GM13976 (cell line): ENCODE results near the gene RAD51B.

Experiments used
- DNase-seq: peaks from one replicate; pipeline ENCODE4 v3.0.0; 2012; ENCODE audit warnings: low spot score
- in situ Hi-C: fragments of 300-500 bp; cut with MboI; formaldehyde crosslinking; loops from one replicate; pipeline ENCODE4 v1.12.0; 2022; ENCODE audit warnings: low sequenced_read_pairs, mixed read lengths, inconsistent platforms; ENCODE audit not compliant: unreplicated experiment
- TF ChIP-seq, protein P1 (sequence below): IDR thresholded peaks from 2 replicates; pipeline ENCODE4 v1.5.1; 2012; ENCODE audit warnings: borderline replicate concordance, mild to moderate bottlenecking; ENCODE audit not compliant: insufficient read depth; ENCODE audit errors: extremely low read depth, missing control alignments, control extremely low read depth

The RAD51B gene

DNA sequence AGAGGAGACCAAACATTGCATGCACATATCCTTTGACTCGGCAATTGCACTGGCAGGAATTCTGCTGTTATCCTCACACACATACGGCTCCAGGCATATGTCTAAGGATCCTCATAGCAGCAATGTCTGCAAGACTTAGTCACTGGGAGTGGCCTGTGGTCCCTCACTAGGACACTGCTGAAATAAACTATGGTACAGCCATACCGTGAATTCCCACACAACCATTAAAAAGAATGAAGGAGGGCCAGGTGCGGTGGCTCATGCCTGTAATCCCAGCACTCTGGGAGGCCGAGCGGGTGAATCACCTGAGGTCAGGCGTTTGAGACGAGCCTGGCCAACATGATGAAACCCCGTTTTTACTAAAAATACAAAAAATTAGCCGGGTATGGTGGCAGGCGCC lies 868.2 kb downstream of the RAD51B start:
- DNase-seq, result no peak
- in situ Hi-C loops, result no loop called here
- TF ChIP-seq, protein P1, sequence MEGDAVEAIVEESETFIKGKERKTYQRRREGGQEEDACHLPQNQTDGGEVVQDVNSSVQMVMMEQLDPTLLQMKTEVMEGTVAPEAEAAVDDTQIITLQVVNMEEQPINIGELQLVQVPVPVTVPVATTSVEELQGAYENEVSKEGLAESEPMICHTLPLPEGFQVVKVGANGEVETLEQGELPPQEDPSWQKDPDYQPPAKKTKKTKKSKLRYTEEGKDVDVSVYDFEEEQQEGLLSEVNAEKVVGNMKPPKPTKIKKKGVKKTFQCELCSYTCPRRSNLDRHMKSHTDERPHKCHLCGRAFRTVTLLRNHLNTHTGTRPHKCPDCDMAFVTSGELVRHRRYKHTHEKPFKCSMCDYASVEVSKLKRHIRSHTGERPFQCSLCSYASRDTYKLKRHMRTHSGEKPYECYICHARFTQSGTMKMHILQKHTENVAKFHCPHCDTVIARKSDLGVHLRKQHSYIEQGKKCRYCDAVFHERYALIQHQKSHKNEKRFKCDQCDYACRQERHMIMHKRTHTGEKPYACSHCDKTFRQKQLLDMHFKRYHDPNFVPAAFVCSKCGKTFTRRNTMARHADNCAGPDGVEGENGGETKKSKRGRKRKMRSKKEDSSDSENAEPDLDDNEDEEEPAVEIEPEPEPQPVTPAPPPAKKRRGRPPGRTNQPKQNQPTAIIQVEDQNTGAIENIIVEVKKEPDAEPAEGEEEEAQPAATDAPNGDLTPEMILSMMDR, result no peak

DNA sequence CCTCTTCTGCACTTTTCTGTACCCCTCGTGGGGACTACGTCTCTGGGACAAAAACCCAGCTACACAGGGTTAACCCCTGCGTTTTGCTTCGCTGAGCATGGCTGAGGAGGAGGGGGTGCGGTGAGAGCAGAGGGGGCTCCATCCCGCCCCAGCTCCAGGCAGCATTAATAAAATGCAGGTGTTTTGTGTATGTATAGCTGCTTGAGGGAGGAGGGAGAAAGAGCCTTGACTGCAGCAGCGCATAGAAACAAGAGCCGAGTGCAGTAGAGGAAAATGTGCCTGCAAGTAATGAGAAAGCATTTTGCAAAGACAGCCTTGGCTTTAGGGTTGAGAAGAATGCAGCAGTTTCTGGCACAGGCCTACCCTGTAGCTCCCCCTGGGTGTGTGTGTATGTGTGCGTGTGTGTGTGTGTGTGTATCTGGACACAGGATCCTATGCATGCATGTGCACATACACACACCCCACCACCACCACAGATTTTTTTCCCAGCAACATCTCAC lies 869.3 kb downstream of the RAD51B start:
- in situ Hi-C loops, result no loop called here
- TF ChIP-seq, protein P1, result no peak
- no peak for DNase-seq

DNA sequence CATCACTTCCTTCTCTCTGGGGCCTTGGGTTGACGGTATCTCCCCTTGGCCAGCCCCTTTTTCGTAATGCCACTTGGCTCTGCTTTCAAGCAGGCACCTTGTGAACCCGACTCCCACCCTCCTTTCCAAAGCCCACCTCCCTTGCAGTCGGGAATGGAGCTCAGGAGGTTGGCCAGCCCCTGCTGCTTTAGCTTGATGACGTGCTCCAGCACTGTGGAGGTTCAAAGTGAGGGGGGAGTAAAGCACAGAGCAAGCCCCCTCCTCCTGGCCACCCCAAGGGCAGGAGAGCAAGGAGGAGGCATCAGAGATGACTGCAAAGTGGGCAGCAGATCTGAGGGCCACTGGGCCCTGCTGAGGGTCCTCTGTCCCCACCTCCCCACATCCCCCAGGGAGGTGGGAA lies 869.9 kb downstream of the RAD51B start:
- DNase-seq, result no peak
- TF ChIP-seq, protein P1, result no peak
- in situ Hi-C loops, result no loop called here

DNA sequence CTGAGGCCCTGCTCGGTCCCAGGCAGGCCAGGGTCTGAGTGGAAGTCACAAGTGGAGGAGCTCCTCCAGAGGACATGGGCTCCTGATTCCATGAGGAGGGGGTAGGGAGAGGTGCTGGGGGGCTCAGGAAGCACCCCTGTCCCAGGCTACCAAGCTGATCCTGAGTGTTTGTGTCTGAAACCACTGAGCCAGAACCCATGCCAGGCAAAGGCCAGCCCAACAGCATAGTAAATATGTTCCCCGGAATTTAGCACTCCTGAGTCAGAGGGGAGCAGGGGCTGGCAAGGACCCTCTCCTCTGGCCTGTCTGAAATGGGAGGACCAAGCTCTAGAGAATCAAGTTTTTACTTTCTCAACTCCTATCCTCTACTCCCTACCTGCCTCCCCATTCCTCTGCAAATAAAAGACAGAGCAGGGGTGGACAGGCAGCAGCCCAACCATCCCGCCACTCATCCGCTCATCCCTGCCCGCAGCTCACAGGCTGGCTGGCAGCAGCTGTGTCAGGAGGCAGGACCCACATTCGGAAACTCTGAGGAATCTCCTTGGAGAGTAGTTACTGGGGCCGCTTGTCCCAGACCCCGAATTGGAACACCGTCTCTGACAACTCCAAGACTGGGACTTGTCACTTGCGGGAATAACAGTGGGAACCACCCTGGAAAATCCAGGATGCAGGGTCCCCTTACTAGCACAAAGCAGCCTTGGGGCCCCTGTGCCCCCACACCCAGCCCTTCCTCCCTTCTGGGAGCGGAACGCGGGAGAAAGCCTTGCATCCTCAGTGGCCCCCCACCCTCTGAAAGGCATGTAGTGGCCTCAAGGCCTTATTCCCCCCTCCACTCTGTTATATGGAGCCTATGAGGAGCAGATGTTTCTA lies 870.7 kb downstream of the RAD51B start:
- TF ChIP-seq, protein P1, result no peak
- in situ Hi-C loops, result no loop called here
- no peak for DNase-seq

DNA sequence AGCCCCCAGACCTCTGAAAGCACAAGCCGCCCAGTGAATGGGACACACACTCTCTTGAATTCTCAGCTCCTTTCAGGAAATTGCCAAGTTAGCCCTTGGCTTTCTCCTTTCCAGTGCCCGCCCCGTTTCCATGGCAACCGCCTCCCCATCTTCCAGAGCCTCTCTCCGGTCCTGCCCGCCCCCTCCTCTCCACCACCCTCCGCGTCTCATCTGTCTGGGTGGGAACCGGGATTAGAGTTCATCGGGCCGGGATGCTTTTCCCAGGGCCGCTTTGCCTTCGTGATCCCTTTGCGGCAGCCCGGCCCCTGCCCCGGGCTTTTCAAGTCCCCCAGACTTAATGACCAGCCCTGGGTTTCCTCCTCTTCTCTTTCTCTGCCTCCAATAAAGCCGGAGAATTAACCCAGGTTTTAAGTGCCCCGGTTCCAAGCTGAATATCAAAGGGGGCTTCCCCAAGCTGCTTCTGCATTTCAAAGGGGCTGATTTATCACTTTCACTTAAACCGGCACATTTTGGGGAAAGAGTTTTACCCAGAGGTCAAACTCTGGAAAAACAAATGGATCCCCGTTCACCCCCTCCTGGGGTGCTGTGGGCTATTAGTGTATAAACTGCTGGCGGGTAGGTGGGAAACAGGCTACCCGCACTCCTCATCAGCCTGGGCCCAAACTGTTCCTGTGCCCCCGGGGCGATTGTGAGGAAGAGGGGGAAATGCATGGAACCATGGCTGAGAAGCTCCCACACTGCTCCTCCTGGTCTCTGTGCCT lies 871.6 kb downstream of the RAD51B start:
- TF ChIP-seq, protein P1, result no peak
- no peak for DNase-seq
- in situ Hi-C loops, result no loop called here

DNA sequence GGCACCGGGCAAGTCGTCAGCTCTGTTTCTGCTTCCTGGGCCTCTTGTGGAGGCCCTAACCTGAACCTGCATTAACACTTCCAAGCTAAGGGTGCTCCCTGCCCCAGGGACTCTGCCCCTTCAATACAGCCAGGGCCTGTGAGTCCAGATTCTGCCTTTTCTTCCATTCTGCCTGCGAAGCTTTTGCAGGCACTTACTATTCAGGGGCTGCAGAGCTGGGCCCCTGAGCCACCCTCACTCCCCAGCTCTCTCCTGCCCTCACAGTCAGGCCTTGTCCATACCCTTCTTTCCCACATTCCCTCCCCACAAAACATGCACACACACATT lies 872.2 kb downstream of the RAD51B start:
- DNase-seq, result no peak
- in situ Hi-C loops, result no loop called here
- TF ChIP-seq, protein P1, result no peak
